Measurements from ENCODE around the gene AP3D1. TPM values are rescaled to one million over a fixed set of nuclear protein-coding genes. Genes with fewer than 3 reads are reported as not detected.
A peak's percentile ranks its signal among the peaks of the same experiment; 100 is the strongest.

Gene AP3D1
- total RNA-seq, 1 experiment from 2014 or later: 69.3 TPM

- in situ Hi-C loops (cut with HindIII; ENCODE audit: low pct_unique_long_range_greater_than_20kb, low sequenced_read_pairs): no loop called here
- peak; percentile 94 for DNase-seq (ENCODE audit: low read depth)
Observed at GRCh38 chr19:2061495-2062388, 89.6 kb downstream of the AP3D1 start.

GRCh38 chr19:2060884-2061494 is 90.4 kb downstream of the AP3D1 start:
- peak; percentile 83 for DNase-seq (ENCODE audit: low read depth)
- in situ Hi-C loops (cut with HindIII; ENCODE audit: low pct_unique_long_range_greater_than_20kb, low sequenced_read_pairs): no loop called here

- in situ Hi-C loops (cut with HindIII; ENCODE audit: low pct_unique_long_range_greater_than_20kb, low sequenced_read_pairs): no loop called here
- DNase-seq (ENCODE audit: low read depth): peak; percentile 94
Observed at GRCh38 chr19:2059422-2060201, 91.8 kb downstream of the AP3D1 start.

- DNase-seq (ENCODE audit: low read depth): no peak
- in situ Hi-C loops (cut with HindIII; ENCODE audit: low pct_unique_long_range_greater_than_20kb, low sequenced_read_pairs): no loop called here
Observed at GRCh38 chr19:2058570-2059421, 92.6 kb downstream of the AP3D1 start.

- no peak for DNase-seq (ENCODE audit: low read depth)
- in situ Hi-C loops (cut with HindIII; ENCODE audit: low pct_unique_long_range_greater_than_20kb, low sequenced_read_pairs): no loop called here
Observed at GRCh38 chr19:2057484-2058469, 93.6 kb downstream of the AP3D1 start.

- DNase-seq (ENCODE audit: low read depth): no peak
- in situ Hi-C loops (cut with HindIII; ENCODE audit: low pct_unique_long_range_greater_than_20kb, low sequenced_read_pairs): no loop called here
Observed at GRCh38 chr19:2056837-2057192, 94.6 kb downstream of the AP3D1 start.

GRCh38 chr19:2055931-2056836 is 95.2 kb downstream of the AP3D1 start:
- peak; percentile 63 for DNase-seq (ENCODE audit: low read depth)
- in situ Hi-C loops (cut with HindIII; ENCODE audit: low pct_unique_long_range_greater_than_20kb, low sequenced_read_pairs): no loop called here

- in situ Hi-C loops (cut with HindIII; ENCODE audit: low pct_unique_long_range_greater_than_20kb, low sequenced_read_pairs): no loop called here
- peak; percentile 27 for DNase-seq (ENCODE audit: low read depth)
Observed at GRCh38 chr19:2054763-2055162, 96.6 kb downstream of the AP3D1 start.

GRCh38 chr19:2053601-2054389 is 97.6 kb downstream of the AP3D1 start:
- in situ Hi-C loops (cut with HindIII; ENCODE audit: low pct_unique_long_range_greater_than_20kb, low sequenced_read_pairs): no loop called here
- no peak for DNase-seq (ENCODE audit: low read depth)

GRCh38 chr19:2051773-2052704 is 99.3 kb downstream of the AP3D1 start:
- no peak for DNase-seq (ENCODE audit: low read depth)
- in situ Hi-C loops (cut with HindIII; ENCODE audit: low pct_unique_long_range_greater_than_20kb, low sequenced_read_pairs): no loop called here

- peak; percentile 69 for DNase-seq (ENCODE audit: low read depth)
- in situ Hi-C loops (cut with HindIII; ENCODE audit: low pct_unique_long_range_greater_than_20kb, low sequenced_read_pairs): no loop called here
Observed at GRCh38 chr19:2050991-2051772, 100.2 kb downstream of the AP3D1 start, which contains the start of gene MKNK2. Gene MKNK2, minus strand, starts transcription at chr19:2051244. Its CDS starts 393 bp downstream, at chr19:2050851.
